K562 (cell line): ENCODE results near the gene GJA9. TPM values are rescaled to one million over a fixed set of nuclear protein-coding genes. Genes with fewer than 3 reads are reported as not detected.

ENCODE experiments used
- ATAC-seq: fragments of 200-7000 bp; cut with Tn5 transposase; 3 replicates; pipeline ENCODE4 v1.9.1; 2020; ENCODE audit warnings: moderate library complexity
- BruUV-seq: library from RNA; stranded (reverse); fragments of 400-500 nt; replicated peaks from 2 replicates; lab custom pipeline; 2021; lab: Mats Ljungman, UMichigan
- CTCF ChIA-PET: fragments of 300-600 bp; formaldehyde crosslinking; extraction: SDS; loops from one replicate; lab custom pipeline; 2021; ENCODE audit warnings: low intra/inter-chr PET ratio; lab: Yijun Ruan, JAX
- POLR2A ChIA-PET: fragments of 300-600, 350-650 bp; sonication (Branson Sonifier 250); formaldehyde crosslinking; extraction: SDS; loops from one replicate; lab custom pipeline; 2021; ENCODE audit warnings: antibody characterized with exemption, inconsistent platforms; lab: Yijun Ruan, JAX
- DNase-seq, 4 experiments: peaks; one replicate each; pipeline versions ENCODE4 v3.0.0 to v3.0.0-alpha.2; 2011 to 2018; ENCODE audit warnings: low spot score in 3 of 4, mixed read lengths in 3 of 4; ENCODE audit errors: extremely low read depth in 1 of 4
- FAIRE-seq: peaks from 2 replicates; lab custom pipeline; 2011; peaks lifted over from hg19 to GRCh38; lab: Jason Lieb, UNC
- H2AFZ ChIP-seq: 2 replicates; pipeline ENCODE4 v1.6.0; 2011; ENCODE audit warnings: low read depth, low read length, control low read depth, inconsistent platforms
- H3K27ac ChIP-seq: fragments of 200-600 bp; 3 replicates; pipeline ENCODE4 v1.8.0; 2011; ENCODE audit warnings: low read depth, mild to moderate bottlenecking, control low read depth, inconsistent platforms, low read length, moderate library complexity, mixed read lengths; ENCODE audit errors: extremely low read depth
- H3K27me3 ChIP-seq, 2 experiments: fragments of 300-600 bp in 1 of 2; 2 replicates in 1 of 2; 3 replicates in 1 of 2; pipeline versions ENCODE4 v1.6.0 to v1.8.0; 2011; ENCODE audit warnings: inconsistent platforms in 2 of 2, low read length in 2 of 2, mild to moderate bottlenecking in 1 of 2, mixed read lengths in 1 of 2, moderate library complexity in 1 of 2; ENCODE audit not compliant: control insufficient read depth in 2 of 2, insufficient read depth in 2 of 2
- H3K36me3 ChIP-seq: fragments of 300-600 bp; 3 replicates; pipeline ENCODE4 v1.8.0; 2011; ENCODE audit warnings: mild to moderate bottlenecking, low read length, inconsistent platforms; ENCODE audit not compliant: control insufficient read depth, insufficient read depth
- H3K4me1 ChIP-seq, 2 experiments: fragments of 200-600 bp in 1 of 2; replicated peaks in 1 of 2; 2 replicates in 1 of 2; 3 replicates in 1 of 2; pipeline versions ENCODE4 v1.5.1 to v1.8.0; 2011; ENCODE audit warnings: inconsistent platforms in 2 of 2, low read length in 2 of 2, mild to moderate bottlenecking in 1 of 2, mixed read lengths in 1 of 2, moderate library complexity in 1 of 2; ENCODE audit not compliant: control insufficient read depth in 2 of 2, insufficient read depth in 2 of 2
- H3K4me2 ChIP-seq: 2 replicates; pipeline ENCODE4 v1.6.1; 2011; ENCODE audit warnings: low read length, control low read depth, inconsistent platforms, mixed read lengths; ENCODE audit not compliant: insufficient read depth
- H3K4me3 ChIP-seq: fragments of 200-600 bp; sonication (generic), shearing (Covaris generic); 2 replicates; pipeline ENCODE4 v1.5.1; 2016; ENCODE audit warnings: control low read depth, inconsistent platforms
- H3K79me2 ChIP-seq: fragments of 200-600 bp; 3 replicates; pipeline ENCODE4 v1.8.0; 2011; ENCODE audit warnings: low read length, inconsistent platforms; ENCODE audit not compliant: control insufficient read depth, insufficient read depth
- H3K9ac ChIP-seq, 2 experiments: 2 replicates each; pipeline versions ENCODE4 v1.6.0 to v1.6.1; 2011; ENCODE audit warnings: low read depth in 2 of 2, low read length in 2 of 2, control low read depth in 1 of 2, inconsistent platforms in 1 of 2, mild to moderate bottlenecking in 1 of 2, mixed read lengths in 1 of 2; ENCODE audit not compliant: insufficient read depth in 1 of 2
- H3K9me1 ChIP-seq: one replicate; pipeline ENCODE4 v1.6.0; 2011; ENCODE audit warnings: inconsistent platforms, mild to moderate bottlenecking, low read length, moderate library complexity; ENCODE audit not compliant: control insufficient read depth, insufficient read depth
- H3K9me3 ChIP-seq: replicated peaks from 2 replicates; pipeline ENCODE4 v1.5.1; 2011; ENCODE audit warnings: low read depth, low read length, inconsistent platforms; ENCODE audit not compliant: control insufficient read depth, insufficient read depth
- H4K20me1 ChIP-seq: replicated peaks from 2 replicates; pipeline ENCODE4 v1.6.1; 2011; ENCODE audit warnings: low read length, inconsistent platforms, mixed read lengths; ENCODE audit not compliant: control insufficient read depth, insufficient read depth
- BCOR ChIP-seq: fragments of 450-650 bp; IDR thresholded peaks from 2 replicates; pipeline ENCODE4 v1.6.1; 2016
- ELK3 ChIP-seq: fragments of 450-650 bp; formaldehyde crosslinking; IDR thresholded peaks from 2 replicates; pipeline ENCODE4 v1.4.0; 2020; ENCODE audit warnings: mild to moderate bottlenecking
- ETV1 ChIP-seq: fragments of 450-650 bp; conservative IDR thresholded peaks from 2 replicates; pipeline ENCODE4 v1.6.1; 2016; ENCODE audit warnings: missing genetic modification characterization, control low read depth, low read depth, missing compliant biosample characterization
- KDM1A ChIP-seq, 2 experiments: fragments of 450-650 bp; IDR thresholded peaks; 2 replicates each; pipeline ENCODE4 v1.6.1; 2016; ENCODE audit warnings: mild to moderate bottlenecking in 2 of 2
- MCM7 ChIP-seq, 2 experiments: fragments of 450-650 bp; IDR thresholded peaks; 2 replicates each; pipeline ENCODE4 v1.6.1; 2016 to 2018
- MGA ChIP-seq: fragments of 450-650 bp; IDR thresholded peaks from 2 replicates; pipeline ENCODE4 v1.6.1; 2016; ENCODE audit warnings: mild to moderate bottlenecking, moderate library complexity
- PHTF2 ChIP-seq: fragments of 250-450 bp; sonication (Bioruptor Pico); IDR thresholded peaks from 2 replicates; pipeline ENCODE4 v1.5.0; 2021; ENCODE audit warnings: mild to moderate bottlenecking
- SMARCC2 ChIP-seq: fragments of 450-650 bp; IDR thresholded peaks from 2 replicates; pipeline ENCODE4 v1.6.1; 2017; ENCODE audit warnings: antibody characterized with exemption, moderate library complexity, mild to moderate bottlenecking, low read depth
- ZNF121 ChIP-seq: sonication (generic); formaldehyde crosslinking; conservative IDR thresholded peaks from 2 replicates; pipeline ENCODE4 v1.8.0; 2022; ENCODE audit warnings: missing genetic modification reagents
- ZNF253 ChIP-seq: fragments of 250-450 bp; sonication (Bioruptor Pico); conservative IDR thresholded peaks from 2 replicates; pipeline ENCODE4 v1.6.1; 2021; ENCODE audit warnings: mild to moderate bottlenecking
- WGBS: fragments of 100-300 bp; shearing (Covaris generic); methylation state at CpG from one replicate; pipeline ENCODE4 v1.1.6; 2016; ENCODE audit warnings: low coverage, mixed read lengths; ENCODE audit not compliant: insufficient coverage; ENCODE audit errors: missing lambda C conversion rate; 5-methylcytosine and 5-hydroxymethylcytosine counted together
- in situ Hi-C: fragments of 300-500 bp; cut with MboI; formaldehyde crosslinking; loops from 4 replicates; pipeline ENCODE4 v1.15.0; 2018; ENCODE audit warnings: inconsistent platforms, mixed read lengths
- intact Hi-C: fragments of 100-400 bp; cut with micrococcal nuclease; formaldehyde crosslinking; loops from 2 replicates; pipeline ENCODE4 v1.14.2; 2022
- polyA plus RNA-seq, 8 experiments: library from polyadenylated mRNA; depleted of rRNA in 4 of 8; stranded (reverse) in 5 of 8; unstranded in 3 of 8; fragments of >200 nt; fragmentation: Nextera tagmentation in 2 of 8; fragmentation: Illumina TruSeq in 1 of 8; extraction: Ambion mirVana in 2 of 8; extraction: Trizol in 1 of 8; gene quantifications; 2 replicates each; pipeline versions ENCODE4 v1.2.1 to v1.2.3, GENCODE V29; 2011 to 2014; ENCODE audit warnings: inconsistent platforms in 1 of 8, missing spikeins in 1 of 8
- total RNA-seq, 7 experiments: library from RNA; depleted of rRNA in 6 of 7; stranded (reverse); fragments of >200 nt in 6 of 7; fragmentation: Illumina TruSeq in 2 of 7; extraction: Trizol in 2 of 7; gene quantifications; 2 replicates each; pipeline versions ENCODE4 v1.2.1 to v1.2.3, GENCODE V29; 2011 to 2021; ENCODE audit warnings: low replicate concordance in 1 of 7

The GJA9 gene
- total and polyA plus RNA-seq, 9 of the 15 experiments (the other 6 are each of a cell fraction or from before 2014, with no cell fraction given), result not detected

- intact Hi-C loops (no loop called here), in situ Hi-C loops (no loop called here)
- H3K27me3 ChIP-seq, result no peaks in the 10 kb centered on the region
- ChIA-PET CTCF (no interaction called here), POLR2A (interaction anchor here (0.7 to 2.6 kb wide), 7 partner anchors 8 to 203 kb away, joined by 3 to 12 read pairs (median 4); partner anchors contain the start of genes GJA9 and RRAGC)
- DNase-seq, result peak in 2 of 4 experiments; percentile 42 to 54
- peaks cover 26% of the 10 kb centered on the region for H3K79me2 ChIP-seq
- peak overlapping the region; percentile 77 to 99 for H3K9ac ChIP-seq
- peaks cover 7 to 20% of the 10 kb centered on the region in 2 experiments; a peak in 4 of 5 replicates for H3K4me1 ChIP-seq
- peaks cover 14% of the 10 kb centered on the region for H3K36me3 ChIP-seq
- no TSS peak for BruUV-seq
- peak; percentile 6 for FAIRE-seq
- H2AFZ ChIP-seq, result peak overlapping the region; percentile 93
- 0 out of 2 replicates have a peak, but pooled peaks cover 5% of the 10 kb centered on the region for H4K20me1 ChIP-seq
- no peaks in the 10 kb centered on the region for H3K9me1 ChIP-seq
- ATAC-seq, result peak; percentile 58
- H3K4me3 ChIP-seq, result peak overlapping the region; percentile 59
- H3K9me3 ChIP-seq, result no peaks in the 10 kb centered on the region
- H3K27ac ChIP-seq, result peak overlapping the region; percentile 68
- peak overlapping the region; percentile 94 for H3K4me2 ChIP-seq
- under 1% methylated on average over 24 of the region's 25 CpGs for WGBS
- TF ChIP-seq PHTF2 (CRISPR knock-in tag) (no peak), MGA (peak; percentile 79; the same call in 1 of the 2 replicates), BCOR (no peak), MCM7 (IDR thresholded peaks at IDR 0.05) (no peak), ZNF253 (CRISPR knock-in tag) (no peak), ETV1 (tag) (peak; percentile 45; the same call in 1 of the 2 replicates), SMARCC2 (no peak), ZNF121 (no peak), KDM1A (IDR thresholded peaks at IDR 0.05) (no peak), ELK3 (CRISPR knock-in tag) (no peak)
Measured at GRCh38 chr1:38872401-38873026, 8.9 kb downstream of the GJA9 start.
